ENCODE results near the gene NSUN7.
"Not testable (repeated sequence)": the region's sequence is repeated elsewhere in the genome, so short reads cannot be mapped to it uniquely, and the experiment has no call there.

Gene NSUN7, protein sequence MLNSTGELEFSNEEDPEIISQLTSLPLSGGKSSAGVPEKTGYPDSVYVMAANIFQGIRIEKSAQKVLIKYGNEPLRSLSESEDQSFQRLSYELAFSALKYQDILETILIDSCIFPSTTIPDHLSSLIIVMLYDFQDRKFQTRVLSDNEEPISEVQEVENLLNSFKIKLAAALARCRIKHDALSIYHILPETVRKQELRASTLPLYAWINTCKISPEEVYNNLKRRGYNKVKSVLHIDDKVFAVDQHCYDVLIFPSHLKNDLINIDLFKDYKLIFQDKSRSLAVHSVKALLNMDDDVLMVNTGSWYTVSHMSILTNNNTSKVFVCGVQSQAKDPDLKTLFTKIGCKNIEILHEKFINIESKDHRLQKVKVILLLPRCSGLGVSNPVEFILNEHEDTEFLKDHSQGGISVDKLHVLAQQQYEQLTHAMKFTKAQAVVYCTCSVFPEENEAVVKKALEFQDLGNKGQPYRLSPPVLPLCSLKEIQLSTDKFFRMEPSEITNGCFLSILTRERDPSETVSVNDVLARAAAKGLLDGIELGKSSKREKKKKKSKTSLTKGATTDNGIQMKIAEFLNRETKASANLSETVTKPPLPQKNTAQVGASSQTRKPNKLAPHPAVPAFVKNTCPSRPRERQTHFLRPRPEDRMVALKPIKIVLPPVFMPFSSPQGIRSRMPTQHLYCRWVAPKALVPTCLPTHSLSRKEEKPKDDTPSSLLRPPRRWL

DNA sequence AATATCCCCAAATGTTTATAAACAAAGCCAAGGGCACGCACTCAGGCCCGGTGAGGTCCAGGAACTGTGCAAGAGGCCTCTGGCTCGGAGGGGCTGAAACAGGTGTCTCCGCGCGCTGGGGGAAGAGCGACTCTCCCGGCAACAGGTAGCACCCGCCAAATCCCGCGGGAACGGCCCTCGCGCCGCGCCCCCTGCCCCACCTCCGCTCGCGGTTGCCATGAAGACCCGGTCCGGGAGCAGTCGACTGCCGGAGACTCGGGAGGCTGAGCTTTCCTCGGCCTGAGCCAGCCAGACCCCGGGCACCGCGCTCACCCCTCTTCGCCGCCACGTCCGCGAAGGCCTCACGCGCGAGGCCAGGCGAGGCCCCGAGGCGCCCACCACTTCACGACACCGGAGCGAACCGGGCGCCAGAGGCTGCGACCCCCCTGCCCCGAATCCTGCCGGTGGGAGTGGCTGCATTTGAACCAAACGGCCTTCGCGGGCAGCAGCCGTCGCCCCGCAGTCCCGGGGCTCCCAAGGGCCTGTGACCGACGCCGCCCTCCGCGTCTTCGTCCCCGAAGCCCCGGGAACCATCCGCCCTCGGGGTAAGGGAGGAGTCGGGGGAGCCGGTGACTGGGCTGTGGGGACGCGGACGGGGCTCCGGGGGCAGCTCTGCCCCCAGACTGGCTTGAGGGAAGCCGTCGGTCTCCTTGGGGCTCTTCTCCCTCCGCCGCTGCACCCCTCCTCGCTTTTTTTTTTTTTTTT lies at the start of gene NSUN7:
TSS of gene NSUN7 (plus strand) at position 239 of the 744 bp plus-strand sequence. CDS start 739 bp downstream, outside the sequence.
- peak in 1 of 2 donors; percentile 4 for DNase-seq

DNA sequence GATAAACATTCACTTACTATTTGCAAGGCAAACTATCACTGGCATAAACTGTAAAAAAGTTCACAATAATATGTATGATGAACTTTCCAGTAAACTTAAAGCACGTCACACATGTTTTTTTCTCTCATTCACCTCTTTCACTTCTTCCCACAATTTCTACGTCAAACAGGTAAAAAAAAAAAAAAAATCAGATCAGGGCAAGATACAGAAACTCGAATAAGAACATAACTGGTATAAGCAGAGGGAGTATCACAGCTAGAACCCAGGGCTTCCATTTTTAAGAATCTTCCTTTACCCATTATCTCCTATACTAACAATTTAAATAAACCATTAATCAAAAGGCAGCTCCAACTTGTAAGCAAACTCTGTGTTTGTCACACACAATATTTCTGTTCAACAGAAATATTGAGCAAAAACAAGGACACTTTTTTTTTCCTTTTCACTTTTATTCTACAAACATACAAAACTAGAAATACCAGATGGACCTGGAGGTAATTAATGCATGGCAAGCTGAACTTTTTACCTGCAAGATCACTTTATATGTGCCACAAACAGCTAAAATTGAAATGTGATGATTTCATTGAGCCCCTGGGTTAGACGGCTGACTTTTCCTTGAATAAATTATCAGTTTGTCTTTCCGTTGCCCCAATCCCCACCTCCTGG lies 47.5 kb upstream of the NSUN7 start:
- DNase-seq, result no peak

DNA sequence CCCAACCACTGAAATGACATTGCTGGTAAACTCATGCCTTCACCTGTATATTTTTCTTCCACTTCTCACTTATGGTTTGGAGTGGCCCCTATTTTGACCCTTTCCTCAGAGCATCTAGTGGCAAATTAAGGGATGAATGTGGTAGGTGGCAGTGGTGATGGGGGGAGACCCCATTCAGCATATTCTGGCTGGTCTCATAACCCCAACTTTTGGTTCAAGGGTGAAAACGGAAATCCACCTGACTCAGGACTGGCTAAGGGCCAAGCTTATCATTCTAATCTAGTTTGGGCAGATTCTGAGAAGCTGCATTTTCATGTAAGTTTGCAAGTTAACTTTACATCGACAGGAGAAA lies 47.0 kb upstream of the NSUN7 start:
- DNase-seq, result no peak

DNA sequence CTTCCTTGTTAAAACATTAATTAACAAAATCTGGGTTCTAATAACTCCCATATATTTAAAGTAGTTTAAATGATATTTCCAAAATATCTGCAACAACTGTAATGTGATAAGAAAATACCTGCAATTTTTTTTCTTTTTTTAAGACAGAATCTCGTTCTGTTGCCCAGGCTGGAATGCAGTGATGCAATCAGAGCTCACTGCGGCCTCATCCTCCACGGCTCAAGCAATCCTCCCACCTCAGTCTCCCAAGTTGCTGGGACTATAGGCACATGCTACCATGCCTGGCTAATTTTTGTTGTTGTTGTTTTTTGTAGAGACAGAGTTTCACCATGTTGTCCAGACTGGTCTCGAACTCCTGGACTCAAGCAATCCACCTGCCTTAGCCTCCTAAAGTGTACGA lies 45.7 kb upstream of the NSUN7 start:
- no peak for DNase-seq

DNA sequence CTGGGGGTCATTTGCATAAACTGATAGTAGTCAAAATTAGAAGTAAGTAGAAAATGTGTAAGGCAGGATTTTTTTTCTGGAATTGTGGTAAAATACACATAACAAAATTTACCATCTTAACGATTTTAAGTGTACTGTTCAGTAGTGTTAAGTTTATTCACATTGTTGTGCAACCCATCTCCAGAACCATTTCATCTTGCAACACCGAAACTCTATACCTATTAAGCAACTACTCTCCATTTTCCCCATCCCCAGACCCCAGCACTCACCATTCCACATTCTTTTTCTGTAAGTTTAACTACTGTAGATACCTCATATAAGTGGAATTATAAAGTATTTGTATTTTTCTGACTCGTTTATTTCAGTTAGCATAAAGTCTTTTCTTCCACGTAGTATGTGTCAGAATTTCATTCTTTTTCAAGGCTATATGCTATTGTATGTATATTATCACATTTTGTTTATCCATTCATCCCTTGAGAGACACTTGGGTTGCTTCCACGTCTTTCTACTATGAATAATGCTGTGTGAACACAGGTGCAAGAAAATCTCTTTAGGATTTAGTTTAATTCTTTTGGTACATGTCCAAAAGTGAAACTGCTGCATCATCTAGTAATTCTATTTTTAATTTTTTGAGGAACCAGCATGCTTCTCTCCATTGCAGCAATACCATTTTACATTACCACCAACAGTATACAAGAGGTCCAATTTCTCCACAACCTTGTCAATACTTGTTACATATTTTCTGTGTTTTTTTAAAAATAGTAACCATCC lies 39.1 kb upstream of the NSUN7 start:
- DNase-seq, result no peak

DNA sequence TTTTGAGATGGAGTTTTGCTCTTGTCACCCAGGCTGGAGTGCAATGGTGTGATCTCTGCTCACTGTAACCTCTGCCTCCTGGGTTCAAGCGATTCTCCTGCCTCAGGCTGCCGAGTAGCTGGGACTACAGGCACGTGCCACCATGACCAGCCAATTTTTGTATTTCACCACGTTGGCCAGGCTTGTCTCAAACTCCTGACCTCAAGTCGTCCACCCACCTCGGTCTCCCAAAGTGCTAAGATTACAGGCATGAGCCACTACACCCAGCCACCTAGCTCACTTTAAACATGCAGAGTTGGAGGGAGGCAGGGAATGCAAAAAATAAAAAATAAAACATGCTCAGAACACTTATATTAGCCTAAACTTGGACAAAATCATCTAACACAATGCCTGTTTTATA lies 36.8 kb upstream of the NSUN7 start:
- DNase-seq, result not testable (repeated sequence)

DNA sequence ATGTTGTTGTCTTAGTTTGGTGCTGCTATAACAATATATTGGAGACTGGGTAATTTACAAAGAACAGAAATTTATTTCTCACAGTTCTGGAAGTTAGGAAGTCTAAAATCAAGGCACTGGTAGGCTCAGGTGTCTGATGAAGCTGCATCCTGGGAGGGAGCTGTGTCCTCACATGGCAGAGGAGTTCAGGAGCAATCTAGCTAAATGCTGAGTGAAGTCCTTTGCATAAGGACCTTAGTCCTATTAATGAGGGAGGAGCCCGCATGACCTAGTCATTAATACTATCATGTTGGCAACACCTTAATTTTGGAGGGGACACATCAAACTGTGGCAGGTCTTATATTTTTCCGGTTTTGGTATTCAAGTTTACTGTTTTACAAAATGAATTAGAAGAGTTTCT lies 36.0 kb upstream of the NSUN7 start:
- DNase-seq, result no peak

DNA sequence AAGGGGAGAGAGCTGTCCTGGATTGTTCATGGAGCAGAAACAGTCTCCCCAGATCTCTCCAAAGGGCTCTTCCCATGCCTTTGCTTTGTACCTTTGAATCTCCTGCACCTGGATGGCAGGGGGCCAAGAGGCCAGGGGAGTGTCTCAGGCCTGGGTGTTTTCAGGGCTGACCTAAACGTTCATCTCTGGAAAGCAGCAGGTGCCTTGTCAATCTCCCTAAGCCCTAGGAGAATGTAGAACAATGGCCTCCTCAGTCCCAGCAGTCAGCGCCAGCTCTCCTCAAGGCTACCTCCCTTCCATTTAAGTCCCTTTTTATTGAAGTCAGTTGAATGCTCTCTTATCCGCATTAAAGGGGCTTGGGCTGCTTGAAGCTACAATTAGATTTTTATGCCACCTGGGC lies 31.2 kb upstream of the NSUN7 start:
- no peak for DNase-seq

DNA sequence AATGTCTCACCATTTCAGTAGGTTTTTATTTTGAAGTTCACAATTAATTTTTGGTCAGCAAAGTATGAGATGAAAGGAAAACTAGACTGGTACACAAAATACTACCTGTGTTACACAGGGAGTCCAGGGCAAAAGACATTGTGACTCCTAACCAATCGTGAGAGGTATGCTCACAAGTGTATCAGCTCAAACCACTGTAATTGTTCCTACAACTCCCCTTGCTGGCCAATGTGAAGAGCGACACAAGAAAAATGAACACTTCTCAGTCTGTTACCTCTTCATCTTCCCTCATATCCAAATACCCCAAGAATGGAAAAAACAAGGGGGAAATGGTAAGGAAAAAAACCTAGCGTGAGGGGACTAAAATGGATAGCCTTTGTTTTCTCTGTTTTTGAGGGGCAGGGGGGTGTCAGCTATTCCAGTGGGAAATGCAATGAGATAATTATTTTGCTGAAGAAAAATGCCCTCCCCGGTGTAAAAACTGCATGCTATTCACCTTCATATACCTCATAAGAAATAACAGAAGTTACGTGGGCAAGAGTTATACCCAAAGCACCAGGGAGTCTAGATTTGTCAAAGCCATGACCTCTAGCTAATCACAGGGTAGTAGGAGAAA lies 30.6 kb upstream of the NSUN7 start:
- DNase-seq, result no peak

DNA sequence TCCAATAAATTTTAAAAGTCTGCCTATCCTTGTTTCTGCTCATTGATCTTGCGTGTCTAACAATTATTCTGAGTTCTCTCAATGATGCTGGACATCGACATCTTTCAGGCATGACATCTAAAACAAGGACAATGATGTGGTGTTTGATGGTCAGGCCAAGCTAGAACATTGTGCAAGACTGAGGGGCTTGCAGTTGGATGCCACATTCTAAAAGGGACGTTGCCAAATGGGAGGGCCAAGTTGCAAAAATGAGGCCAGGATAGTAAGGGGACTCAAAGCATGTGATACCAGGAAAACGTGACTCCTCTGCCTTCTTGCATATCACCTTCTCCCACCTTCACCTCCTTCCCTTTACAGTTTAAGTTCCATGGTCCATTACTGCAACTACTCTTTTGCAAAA lies 29.4 kb upstream of the NSUN7 start:
- DNase-seq, result no peak

DNA sequence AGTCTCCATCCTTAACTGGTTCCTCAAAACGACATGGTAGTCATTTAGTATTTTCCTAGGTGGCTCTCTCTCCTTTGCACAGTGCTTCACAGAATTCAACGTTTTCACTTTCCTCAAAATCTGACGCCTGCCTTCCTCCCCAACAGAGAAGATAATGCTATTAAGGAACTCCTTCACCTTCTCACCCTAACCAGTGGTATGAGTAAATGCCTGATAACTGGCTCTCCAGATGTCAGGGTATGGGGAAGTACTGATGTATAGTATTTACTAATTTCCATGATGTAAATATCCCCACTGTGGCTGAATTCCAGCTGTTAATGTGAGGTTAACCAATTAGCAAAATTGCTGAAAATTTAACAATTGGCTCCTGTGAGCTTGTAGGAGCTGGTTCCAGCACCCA lies 28.8 kb upstream of the NSUN7 start:
- no peak for DNase-seq

DNA sequence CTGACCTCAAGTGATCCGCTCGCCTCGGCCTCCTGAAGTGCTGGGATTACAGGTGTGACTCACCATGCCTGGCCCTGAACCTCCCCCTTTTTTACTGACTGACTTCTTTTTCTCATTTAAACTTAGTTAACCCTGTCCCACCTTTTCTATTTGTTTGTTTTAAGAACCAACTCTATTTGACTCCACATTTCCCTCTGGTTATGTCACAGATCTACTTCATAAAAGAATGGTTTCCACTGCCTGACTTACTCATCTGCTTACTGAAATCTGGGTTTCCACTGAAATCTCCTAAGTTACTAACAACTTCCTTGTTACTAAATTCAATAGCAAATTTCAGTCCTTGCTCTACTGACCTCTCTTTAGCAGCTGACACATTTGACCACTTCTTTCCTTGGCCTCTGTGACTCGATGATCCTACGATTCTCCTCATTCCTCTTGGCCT lies 28.0 kb upstream of the NSUN7 start:
- DNase-seq, result no peak

DNA sequence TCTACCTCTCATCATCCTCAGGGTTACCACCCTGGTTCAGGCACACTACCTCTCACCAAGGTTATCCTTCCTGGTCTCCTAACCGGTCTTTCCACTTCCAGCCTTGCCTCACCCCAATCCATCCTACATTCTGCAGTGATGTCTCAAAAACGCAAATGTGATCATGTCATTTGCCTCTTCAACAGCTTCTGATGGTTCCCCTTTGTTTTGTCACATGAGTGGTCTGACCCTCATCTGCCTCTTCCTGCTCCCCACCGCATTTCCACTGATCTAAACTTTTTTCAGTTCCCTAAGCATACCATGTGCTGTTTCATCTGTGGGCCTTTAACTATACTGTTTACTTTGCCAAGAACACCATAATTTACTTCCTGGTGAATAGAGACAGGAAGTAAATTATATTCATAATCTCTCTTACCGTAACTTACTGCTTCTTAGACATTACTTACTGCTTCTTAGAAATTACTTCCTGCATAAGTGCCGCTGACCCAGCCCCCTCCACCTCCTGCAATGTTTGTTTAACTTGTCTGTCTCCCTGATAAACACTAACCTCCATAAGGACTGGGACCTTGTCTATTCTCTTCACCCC lies 27.1 kb upstream of the NSUN7 start:
- DNase-seq, result no peak

DNA sequence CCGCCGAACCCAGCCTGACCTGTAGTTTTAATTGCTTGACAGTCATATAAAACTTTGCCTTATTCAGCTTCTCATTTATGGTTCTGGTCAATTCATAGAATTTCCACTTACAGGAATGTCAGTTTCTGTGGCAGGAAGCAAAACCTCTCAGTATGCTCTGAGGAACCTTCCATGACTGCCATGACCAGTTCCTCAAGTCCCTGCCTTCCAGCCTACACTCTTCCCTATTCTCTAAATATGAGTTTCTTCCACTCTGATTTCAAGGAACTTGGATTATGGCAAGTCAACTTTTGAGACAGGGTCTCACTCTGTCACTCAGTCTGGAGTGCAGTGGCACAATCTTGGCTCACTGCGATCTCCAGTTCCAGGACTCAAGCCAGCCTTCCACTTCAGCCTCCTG lies 26.0 kb upstream of the NSUN7 start:
- DNase-seq, result no peak

DNA sequence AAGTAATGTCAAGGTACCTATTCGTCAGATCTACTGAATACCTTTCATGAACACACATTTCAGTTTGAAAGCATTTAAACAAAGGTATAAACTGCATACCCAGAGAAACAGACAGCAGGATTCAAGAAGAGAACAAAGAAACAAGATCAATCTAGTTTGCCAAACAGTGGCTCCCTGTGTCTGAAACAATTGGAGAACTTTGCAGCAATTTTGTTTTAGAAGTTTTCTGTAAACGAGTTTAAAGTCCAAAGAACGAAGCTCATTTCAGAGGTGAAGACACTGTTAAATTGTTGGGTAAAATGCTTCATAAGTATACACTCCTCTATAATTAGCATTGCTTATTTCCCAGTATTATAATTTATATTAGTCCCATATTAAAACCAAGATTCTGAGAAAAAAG lies 21.4 kb upstream of the NSUN7 start:
- no peak for DNase-seq

DNA sequence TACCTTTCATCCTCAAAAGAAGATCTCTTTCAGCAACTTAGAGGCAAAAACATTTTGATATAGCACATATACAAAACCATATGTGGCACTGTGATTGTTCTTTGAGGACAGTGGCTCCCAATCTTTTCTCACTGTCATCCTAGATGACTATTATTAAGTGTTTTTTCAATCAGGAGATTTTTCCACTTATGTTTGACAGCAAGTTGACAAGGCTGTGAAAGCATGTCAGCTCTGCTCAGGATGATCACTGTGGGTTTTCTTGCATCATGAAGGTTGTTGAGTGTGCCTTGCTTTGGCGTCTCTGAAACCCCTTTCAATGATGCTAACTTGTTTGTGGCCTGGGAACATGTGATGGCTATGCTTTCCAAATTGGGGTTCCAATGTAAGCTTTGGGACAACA lies 20.2 kb upstream of the NSUN7 start:
- DNase-seq, result no peak

DNA sequence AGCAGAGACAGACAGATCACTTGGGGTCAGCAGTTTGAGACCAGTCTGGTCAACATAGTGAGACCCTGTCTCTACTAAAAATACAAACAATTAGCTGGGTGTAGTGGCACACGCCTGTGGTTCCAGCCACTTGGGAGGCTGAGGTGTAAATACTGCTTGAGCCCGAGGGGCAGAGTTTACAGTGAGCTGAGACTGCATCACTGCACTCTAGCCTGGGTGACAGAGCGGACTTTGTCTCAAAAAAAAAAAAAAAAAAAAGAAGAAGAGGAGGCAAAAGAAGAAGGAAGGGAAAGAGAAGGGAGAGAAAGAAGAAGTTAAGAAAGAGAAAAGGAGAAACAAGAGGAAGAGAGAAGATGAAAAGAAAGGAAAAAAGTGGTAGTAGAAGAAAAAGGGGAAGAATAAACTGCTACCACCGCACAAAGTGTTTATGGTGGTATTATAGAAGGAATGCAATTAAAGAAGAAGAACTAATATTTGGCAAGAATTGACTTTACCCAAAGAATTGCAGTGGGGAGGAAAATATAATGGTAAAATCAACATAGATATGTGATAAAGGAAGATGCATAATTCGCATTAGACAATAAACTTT lies 19.6 kb upstream of the NSUN7 start:
- DNase-seq, result no peak

DNA sequence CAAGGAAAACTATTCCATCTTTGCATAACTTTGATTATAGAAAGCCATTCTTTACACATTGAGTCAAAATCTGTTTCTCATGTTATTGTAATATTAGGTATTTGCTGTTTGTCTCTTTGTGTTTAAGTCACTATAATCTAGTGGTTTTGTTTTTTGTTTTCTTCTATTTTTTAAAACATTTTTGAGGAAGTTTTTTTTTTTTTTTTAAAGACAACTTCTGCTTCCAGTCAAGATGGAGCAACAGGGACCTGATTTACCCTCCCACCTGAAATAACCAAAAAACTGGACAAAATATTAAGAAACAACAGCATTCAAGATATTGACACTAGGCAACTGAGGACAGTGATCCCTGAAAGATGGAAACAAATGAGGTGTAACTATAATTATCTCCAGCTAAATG lies 18.4 kb upstream of the NSUN7 start:
- DNase-seq, result no peak

DNA sequence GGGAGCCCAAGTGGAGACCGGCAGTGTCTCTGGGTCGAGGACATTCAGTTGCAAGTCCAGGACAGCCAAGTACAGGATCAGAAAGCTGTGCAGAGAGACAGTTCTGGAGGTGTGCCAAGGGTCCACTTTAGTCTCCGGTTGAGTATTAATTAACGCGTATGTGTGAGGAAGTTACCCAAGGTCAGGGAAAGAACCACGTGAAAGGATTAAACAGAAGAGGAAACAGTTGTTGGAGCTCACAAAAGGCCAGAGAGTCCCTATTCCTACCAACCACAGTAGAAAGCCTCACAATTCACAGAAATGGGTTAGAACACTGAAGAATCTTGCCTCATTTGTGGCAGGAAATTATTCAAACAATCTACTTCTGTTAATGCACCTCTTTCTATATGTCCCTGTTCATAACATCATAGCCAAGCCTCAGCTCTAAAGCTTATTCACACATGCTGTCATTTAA lies 17.9 kb upstream of the NSUN7 start:
- DNase-seq, result no peak

DNA sequence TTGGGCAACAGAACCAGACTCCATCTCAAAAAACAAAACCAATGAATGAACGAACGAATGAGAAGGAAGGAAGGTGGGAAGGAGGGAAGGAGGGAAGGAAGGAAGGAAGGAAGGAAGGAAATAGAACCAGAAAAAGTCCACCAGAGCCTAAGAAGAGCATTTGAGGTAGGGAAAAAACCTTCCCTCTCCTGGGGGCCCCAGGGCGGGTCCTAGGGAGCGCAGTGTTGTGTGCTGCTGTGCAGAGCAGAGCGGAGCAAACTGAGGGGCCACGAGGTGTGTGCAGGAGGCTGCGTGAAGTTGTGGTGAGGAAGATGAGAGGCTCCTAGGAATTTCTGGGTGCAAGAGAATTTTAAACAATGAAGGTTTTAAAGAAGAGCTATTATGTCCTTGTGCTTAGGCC lies 16.0 kb upstream of the NSUN7 start:
- no peak for DNase-seq

DNA sequence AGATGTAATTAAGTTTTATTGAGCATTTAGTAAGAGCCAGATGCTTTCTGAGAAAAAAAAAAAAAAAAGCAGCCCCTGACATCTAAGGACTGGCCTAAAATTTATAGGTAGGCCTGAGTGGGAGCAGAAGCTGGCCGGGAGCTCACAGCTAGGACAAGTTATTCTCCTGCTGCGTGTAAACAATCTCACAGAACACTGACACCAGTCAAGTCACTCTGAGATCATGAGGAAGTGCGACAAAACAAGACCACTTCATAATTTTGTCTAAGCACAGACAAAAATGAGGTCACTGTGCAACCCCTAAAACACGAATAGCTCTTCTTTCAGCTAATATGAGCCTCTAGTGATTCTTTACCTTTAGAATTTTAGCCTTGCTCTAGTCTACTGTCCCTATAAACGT lies 15.3 kb upstream of the NSUN7 start:
- no peak for DNase-seq
